IPS-18a (cell line): ENCODE measurements around the gene SH3PXD2B.
"Not testable (repeated sequence)": the region's sequence is repeated elsewhere in the genome, so short reads cannot be mapped to it uniquely, and the experiment has no call there.

Experiments
- H3K27ac ChIP-seq: one replicate; pipeline ENCODE4 v1.5.1; 2013; ENCODE audit warnings: low read length
- H3K27me3 ChIP-seq: one replicate; pipeline ENCODE4 v1.6.1; 2013; ENCODE audit warnings: mild to moderate bottlenecking, low read length; ENCODE audit not compliant: control insufficient read depth, insufficient read depth
- H3K36me3 ChIP-seq: one replicate; pipeline ENCODE4 v1.6.1; 2013; ENCODE audit warnings: low read depth, low read length; ENCODE audit not compliant: control insufficient read depth
- H3K4me1 ChIP-seq: one replicate; pipeline ENCODE4 v1.6.1; 2013; ENCODE audit warnings: low read depth, low read length; ENCODE audit not compliant: control insufficient read depth
- H3K4me3 ChIP-seq: one replicate; pipeline ENCODE4 v1.5.1; 2013; ENCODE audit warnings: low read length
- H3K9ac ChIP-seq: one replicate; pipeline ENCODE4 v1.6.1; 2013; ENCODE audit warnings: mild to moderate bottlenecking, low read length, moderate library complexity
- H3K9me3 ChIP-seq: one replicate; pipeline ENCODE4 v1.6.1; 2013; ENCODE audit warnings: low read depth, low read length; ENCODE audit not compliant: control insufficient read depth

SH3PXD2B gene

GRCh38 chr5:172311605-172312004 lies 142.7 kb downstream of the SH3PXD2B start:
- no peak overlapping the region for H3K27ac ChIP-seq
- H3K36me3 ChIP-seq: no peaks in the 10 kb centered on the region
- H3K27me3 ChIP-seq: no peaks in the 10 kb centered on the region
- no peak overlapping the region for H3K4me3 ChIP-seq
- H3K9me3 ChIP-seq: no peaks in the 10 kb centered on the region
- H3K9ac ChIP-seq: no peak overlapping the region
- no peaks in the 10 kb centered on the region for H3K4me1 ChIP-seq

DNA sequence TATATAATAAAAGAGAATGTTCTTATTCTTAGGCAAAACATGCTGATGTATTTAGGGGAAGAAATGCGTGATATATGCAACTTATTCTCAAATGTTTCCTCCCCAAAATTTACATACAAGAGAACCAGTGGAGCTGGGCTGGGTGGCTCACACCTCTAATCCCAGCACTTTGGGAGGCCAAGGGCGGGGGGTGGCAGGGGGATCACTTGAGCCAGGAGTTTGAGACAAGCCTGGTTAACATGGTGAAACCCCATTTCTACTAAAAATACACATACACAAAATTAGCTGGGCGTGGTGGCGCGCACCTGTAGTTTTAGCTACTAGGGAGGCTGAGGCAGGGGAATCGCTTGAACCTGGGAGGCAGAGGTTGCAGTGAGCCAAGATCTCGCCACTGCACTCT lies 143.3 kb downstream of the SH3PXD2B start:
- H3K4me1 ChIP-seq: no peaks in the 10 kb centered on the region
- H3K4me3 ChIP-seq: no peak overlapping the region
- H3K27ac ChIP-seq: no peak overlapping the region
- H3K36me3 ChIP-seq: no peaks in the 10 kb centered on the region
- no peaks in the 10 kb centered on the region for H3K27me3 ChIP-seq
- H3K9ac ChIP-seq: no peak overlapping the region
- H3K9me3 ChIP-seq: no peaks in the 10 kb centered on the region

DNA sequence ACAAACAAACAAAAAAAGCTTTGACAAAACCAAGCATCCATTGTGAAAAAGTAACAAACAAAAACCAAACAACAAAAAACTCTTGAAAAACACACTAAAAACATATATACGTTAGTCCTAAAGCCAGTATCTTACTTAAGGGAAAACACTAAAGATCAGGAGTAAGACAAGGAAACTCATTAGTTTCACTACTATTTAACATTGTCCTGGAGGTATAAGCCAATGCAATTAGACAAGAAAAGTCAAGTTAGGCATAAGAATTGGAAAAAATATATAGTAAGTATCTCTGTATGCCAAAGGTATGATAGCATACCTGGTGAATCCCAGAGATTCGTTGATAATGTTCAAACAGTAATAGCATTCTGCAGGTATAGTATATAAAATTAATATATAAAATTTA lies 148.9 kb downstream of the SH3PXD2B start:
- Histone ChIP-seq H3K36me3 (no peaks in the 10 kb centered on the region), H3K4me1 (no peaks in the 10 kb centered on the region), H3K27ac (no peak overlapping the region), H3K4me3 (no peak overlapping the region), H3K9me3 (peaks cover 5% of the 10 kb centered on the region), H3K9ac (no peak overlapping the region), H3K27me3 (no peaks in the 10 kb centered on the region)

DNA sequence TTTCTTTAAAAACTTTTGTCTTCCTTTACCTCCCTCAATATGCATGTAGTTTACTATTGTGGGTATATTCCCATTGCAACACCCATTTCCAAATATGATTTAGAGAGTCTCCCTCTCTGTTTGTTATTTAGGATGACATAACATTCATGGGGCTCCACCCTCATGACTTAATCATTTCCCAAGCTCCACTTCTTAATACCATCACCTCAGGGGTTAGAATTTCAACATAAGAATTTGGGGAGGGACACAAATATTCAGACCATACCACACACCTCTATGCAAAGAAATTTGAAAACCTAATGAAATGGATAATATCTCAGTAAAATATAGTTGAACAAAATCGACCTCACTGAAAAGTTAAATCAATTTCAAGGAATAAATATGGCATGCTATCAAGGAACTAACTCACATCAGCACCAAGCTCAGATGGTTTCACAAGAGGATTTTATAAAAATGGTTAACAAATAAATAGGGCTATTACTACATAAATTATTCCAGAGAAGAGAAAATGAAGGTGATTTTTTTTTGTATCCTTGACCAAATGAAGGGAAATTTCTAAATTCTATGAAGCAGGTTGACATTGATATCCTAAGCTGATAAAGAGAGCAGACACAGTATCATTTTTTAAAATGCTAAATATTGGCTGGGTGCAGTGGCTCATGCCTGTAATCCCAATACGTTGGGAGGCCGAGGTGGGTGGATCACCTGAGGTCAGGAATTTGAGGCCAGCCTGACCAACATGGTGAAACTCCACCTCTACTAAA lies 150.6 kb downstream of the SH3PXD2B start:
- Histone ChIP-seq H3K36me3 (no peaks in the 10 kb centered on the region), H3K4me1 (no peaks in the 10 kb centered on the region), H3K9ac (no peak overlapping the region), H3K9me3 (peaks cover 5% of the 10 kb centered on the region), H3K27ac (no peak overlapping the region), H3K4me3 (no peak overlapping the region), H3K27me3 (no peaks in the 10 kb centered on the region)

DNA sequence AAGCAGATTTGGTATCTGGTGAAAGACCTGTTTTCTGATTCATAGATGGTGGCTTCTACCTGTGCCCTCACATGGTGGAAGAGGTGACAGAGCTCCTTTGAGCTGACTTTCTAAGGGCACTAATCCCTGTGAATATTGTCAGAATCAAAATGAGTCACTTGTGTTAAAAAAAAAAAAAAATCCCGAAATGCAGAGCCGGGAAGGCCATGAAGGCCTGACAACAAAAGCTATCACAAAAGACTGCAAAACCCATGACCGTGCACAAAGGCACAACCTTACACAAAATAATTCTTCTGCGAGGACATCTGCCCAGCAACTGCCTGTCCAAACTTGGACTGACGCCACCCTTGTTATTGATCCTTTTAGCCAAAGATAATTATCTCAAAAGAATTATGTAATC lies 151.2 kb downstream of the SH3PXD2B start:
- Histone ChIP-seq H3K9ac (no peak overlapping the region), H3K27ac (no peak overlapping the region), H3K4me3 (no peak overlapping the region), H3K36me3 (no peaks in the 10 kb centered on the region), H3K4me1 (no peaks in the 10 kb centered on the region), H3K9me3 (peaks cover 5% of the 10 kb centered on the region), H3K27me3 (no peaks in the 10 kb centered on the region)

DNA sequence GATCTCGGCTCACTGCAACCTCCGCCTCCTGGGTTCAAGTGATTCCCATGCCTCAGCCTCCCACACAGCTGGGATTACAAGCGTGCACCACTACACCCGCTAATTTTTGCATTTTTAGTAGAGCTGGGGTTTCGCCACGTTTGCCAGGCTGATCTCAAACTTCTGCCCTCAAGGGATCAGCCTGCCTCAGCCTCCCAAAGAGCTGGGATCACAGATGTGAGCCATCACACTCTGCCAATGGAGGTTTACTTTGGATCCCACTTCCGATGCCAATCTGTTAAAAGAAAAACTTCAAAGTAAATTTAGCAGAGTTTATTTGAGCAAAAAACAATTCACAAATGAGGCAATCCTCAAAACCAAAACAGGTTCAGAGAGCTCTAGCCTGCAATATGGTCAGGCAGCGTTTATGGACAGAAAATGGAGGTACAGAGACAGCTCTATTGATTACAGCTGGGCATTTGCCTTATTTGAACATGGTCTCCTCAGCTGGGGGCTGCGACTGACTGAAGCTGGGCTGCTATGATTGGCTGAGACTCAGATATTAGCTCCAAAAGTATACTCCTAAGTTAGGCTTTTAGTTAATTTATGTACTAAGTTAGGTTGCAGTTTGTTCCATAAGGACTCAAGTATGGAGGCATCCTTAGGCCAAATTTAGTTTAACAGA lies 152.1 kb downstream of the SH3PXD2B start:
- Histone ChIP-seq H3K4me3 (no peak overlapping the region), H3K9me3 (peaks cover 5% of the 10 kb centered on the region), H3K27ac (no peak overlapping the region), H3K36me3 (no peaks in the 10 kb centered on the region), H3K9ac (no peak overlapping the region), H3K27me3 (no peaks in the 10 kb centered on the region), H3K4me1 (no peaks in the 10 kb centered on the region)

DNA sequence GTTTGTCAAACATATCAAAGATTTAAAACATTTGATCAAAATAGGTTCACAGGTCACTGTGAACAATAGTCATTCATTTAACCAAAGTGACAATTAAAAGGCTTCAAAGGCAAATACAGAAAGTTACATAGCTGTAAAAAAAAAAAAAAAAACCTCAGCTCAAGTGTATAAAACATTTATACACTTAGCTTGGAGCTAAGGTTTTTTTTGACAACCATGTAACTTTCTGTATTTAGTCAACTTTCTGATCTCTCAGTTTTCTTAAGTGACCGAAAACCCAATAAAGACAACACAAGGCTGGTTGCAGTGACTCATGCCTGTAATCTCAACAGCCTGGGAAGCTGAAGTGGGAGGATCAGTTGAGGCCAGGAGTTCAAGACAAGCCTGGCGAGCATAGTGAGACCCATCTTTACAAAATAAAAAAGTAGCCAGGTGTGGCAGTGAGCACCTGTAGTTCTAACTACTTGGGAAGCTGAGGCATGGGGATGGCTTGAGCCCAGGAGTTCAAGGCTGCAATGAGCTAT lies 154.3 kb downstream of the SH3PXD2B start:
- no peaks in the 10 kb centered on the region for H3K36me3 ChIP-seq
- H3K27ac ChIP-seq: no peak overlapping the region
- H3K27me3 ChIP-seq: no peaks in the 10 kb centered on the region
- no peaks in the 10 kb centered on the region for H3K4me1 ChIP-seq
- H3K9ac ChIP-seq: no peak overlapping the region
- H3K9me3 ChIP-seq: no peaks in the 10 kb centered on the region
- no peak overlapping the region for H3K4me3 ChIP-seq

GRCh38 chr5:172294831-172295230 lies 159.5 kb downstream of the SH3PXD2B start:
- no peaks in the 10 kb centered on the region for H3K36me3 ChIP-seq
- H3K9ac ChIP-seq: no peak overlapping the region
- no peak overlapping the region for H3K4me3 ChIP-seq
- H3K27me3 ChIP-seq: no peaks in the 10 kb centered on the region
- no peaks in the 10 kb centered on the region for H3K4me1 ChIP-seq
- H3K9me3 ChIP-seq: no peaks in the 10 kb centered on the region
- H3K27ac ChIP-seq: no peak overlapping the region

- H3K27ac ChIP-seq: no peak overlapping the region
- H3K27me3 ChIP-seq: no peaks in the 10 kb centered on the region
- no peaks in the 10 kb centered on the region for H3K9me3 ChIP-seq
- H3K36me3 ChIP-seq: no peaks in the 10 kb centered on the region
- no peak overlapping the region for H3K9ac ChIP-seq
- no peaks in the 10 kb centered on the region for H3K4me1 ChIP-seq
- H3K4me3 ChIP-seq: no peak overlapping the region
Observed at GRCh38 chr5:172293745-172294342, 160.5 kb downstream of the SH3PXD2B start.

DNA sequence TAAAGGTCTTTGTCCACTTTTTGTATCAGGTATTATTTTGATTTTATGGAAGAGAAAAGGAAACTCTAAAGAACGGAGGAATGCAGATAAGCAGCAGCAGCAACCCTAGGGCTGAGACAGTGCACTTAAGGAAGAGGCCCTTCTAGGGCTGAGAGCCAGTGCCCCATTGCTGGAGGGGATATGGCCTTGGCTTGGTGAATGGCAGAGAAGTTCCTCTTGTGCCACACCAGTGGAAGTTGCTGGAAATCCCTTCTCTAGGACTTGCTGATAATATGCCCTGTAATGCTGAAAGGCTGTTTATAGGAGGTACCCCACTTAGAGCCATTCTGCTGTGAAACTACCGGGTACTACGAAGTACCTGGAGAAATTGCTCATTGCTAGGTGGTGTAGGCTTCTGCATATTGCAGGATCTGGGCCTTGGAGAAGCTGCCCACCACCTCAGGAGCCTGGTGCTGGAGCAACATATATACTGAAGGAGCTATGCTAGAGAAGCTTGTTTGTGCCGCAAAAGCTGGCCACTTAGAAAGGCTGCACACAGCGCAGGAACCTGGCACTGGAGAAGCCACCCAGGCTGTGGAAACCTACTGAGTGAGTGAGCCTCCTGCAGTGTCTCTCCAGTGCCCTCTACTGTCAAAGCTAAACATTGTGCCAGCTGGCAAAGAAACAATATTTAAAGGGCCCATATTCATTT lies 161.1 kb downstream of the SH3PXD2B start:
- Histone ChIP-seq H3K9me3 (no peaks in the 10 kb centered on the region), H3K36me3 (no peaks in the 10 kb centered on the region), H3K27me3 (no peaks in the 10 kb centered on the region), H3K27ac (no peak overlapping the region), H3K9ac (no peak overlapping the region), H3K4me3 (no peak overlapping the region), H3K4me1 (no peaks in the 10 kb centered on the region)

DNA sequence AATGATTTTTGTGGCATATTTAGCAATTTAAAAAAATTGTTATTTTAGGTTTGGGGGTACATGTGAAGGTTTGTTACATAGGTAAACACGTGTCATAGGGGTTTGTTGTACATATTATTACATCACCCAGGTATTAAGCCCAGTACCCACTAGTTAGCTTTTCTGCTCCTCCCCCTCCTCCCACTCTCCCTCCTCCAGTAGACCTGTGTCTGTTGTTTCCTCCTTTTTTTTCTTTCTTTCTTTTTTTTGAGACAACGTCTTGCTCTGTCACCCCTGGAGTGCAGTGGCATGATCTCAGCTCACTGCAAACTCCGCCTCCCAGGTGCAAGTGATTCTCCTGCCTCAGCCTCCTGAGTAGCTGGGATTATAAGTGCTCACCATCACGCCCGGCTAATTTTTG lies 162.5 kb downstream of the SH3PXD2B start:
- H3K9me3 ChIP-seq, H3K9ac ChIP-seq, H3K4me1 ChIP-seq, H3K4me3 ChIP-seq, H3K27me3 ChIP-seq, H3K36me3 ChIP-seq, H3K27ac ChIP-seq: not testable (repeated sequence)
